Ureter (tissue), 1 donor: ENCODE results near the gene KLHL30. TPM values are rescaled to one million over a fixed set of nuclear protein-coding genes. Genes with fewer than 3 reads are reported as not detected.
A peak's percentile ranks its signal among the peaks of the same experiment; 100 is the strongest.
"Not testable (repeated sequence)": the region's sequence is repeated elsewhere in the genome, so short reads cannot be mapped to it uniquely, and the experiment has no call there.

Source experiments
- DNase-seq: peaks from one replicate; pipeline ENCODE4 v3.0.0-alpha.2; 2020; ENCODE audit warnings: low spot score
- total RNA-seq: library from RNA; stranded (reverse); gene quantifications from one replicate; pipeline ENCODE4 v1.2.4, GENCODE V29; 2023
- donor health status: DM: yes; HTN: yes; CAD: no.

The KLHL30 gene
- total RNA-seq, 1 donor from 2014 or later = 2.2 TPM

- DNase-seq = no peak
Measured at GRCh38 chr2:238163481-238164198, 25.2 kb downstream of the KLHL30 start.

- no peak for DNase-seq
Measured at GRCh38 chr2:238164906-238165287, 26.4 kb downstream of the KLHL30 start.

- DNase-seq = no peak
Measured at GRCh38 chr2:238165288-238165921, 26.9 kb downstream of the KLHL30 start.

- no peak for DNase-seq
Measured at GRCh38 chr2:238166391-238167343, 28.2 kb downstream of the KLHL30 start.

- no peak for DNase-seq
Measured at GRCh38 chr2:238167344-238167715, 28.9 kb downstream of the KLHL30 start.

- peak; percentile 47 for DNase-seq
Measured at GRCh38 chr2:238167761-238168160, 29.3 kb downstream of the KLHL30 start.

- DNase-seq = peak; percentile 29
Measured at GRCh38 chr2:238168196-238169047, 30.0 kb downstream of the KLHL30 start.

- peak; percentile 48 for DNase-seq
Measured at GRCh38 chr2:238169048-238169707, 30.7 kb downstream of the KLHL30 start.

GRCh38 chr2:238169708-238170251 lies 31.3 kb downstream of the KLHL30 start:
- DNase-seq = peak; percentile 73

- no peak for DNase-seq
Measured at GRCh38 chr2:238170386-238171071, 32.1 kb downstream of the KLHL30 start.

- DNase-seq = not testable (repeated sequence)
Measured at GRCh38 chr2:238171072-238171431, 32.6 kb downstream of the KLHL30 start.

GRCh38 chr2:238171575-238172187 lies 33.2 kb downstream of the KLHL30 start:
- no peak for DNase-seq

GRCh38 chr2:238172439-238172838 lies 34.0 kb downstream of the KLHL30 start:
- no peak for DNase-seq

GRCh38 chr2:238173692-238174091 lies 35.2 kb downstream of the KLHL30 start:
- DNase-seq = no peak

GRCh38 chr2:238174291-238174690 lies 35.8 kb downstream of the KLHL30 start:
- no peak for DNase-seq

GRCh38 chr2:238174701-238175100 lies 36.2 kb downstream of the KLHL30 start:
- no peak for DNase-seq

GRCh38 chr2:238176613-238177012 lies 38.1 kb downstream of the KLHL30 start:
- no peak for DNase-seq

GRCh38 chr2:238180554-238180953 lies 42.1 kb downstream of the KLHL30 start:
- DNase-seq = no peak

- DNase-seq = no peak
Measured at GRCh38 chr2:238182362-238182761, 43.9 kb downstream of the KLHL30 start.

- DNase-seq = no peak
Measured at GRCh38 chr2:238183821-238184220, 45.4 kb downstream of the KLHL30 start.
